IPS-11a (cell line): ENCODE measurements around the gene MROH2A.
"Not testable (repeated sequence)": the region's sequence is repeated elsewhere in the genome, so short reads cannot be mapped to it uniquely, and the experiment has no call there.

Experiments used
- H3K4me3 ChIP-seq: one replicate; pipeline ENCODE4 v1.5.1; 2013; ENCODE audit warnings: low read depth, low read length, control low read depth

Gene MROH2A

GRCh38 chr2:233778030-233778429, at the start of gene MROH2A:
TSS of gene MROH2A (plus strand) at chr2:233778330. CDS start at chr2:233779359, 1,029 bp downstream.
- H3K4me3 ChIP-seq: no peak within 1 kb of the TSS

- H3K4me3 ChIP-seq: no peak within 1 kb of the TSS
Observed at GRCh38 chr2:233728723-233729301, 49.3 kb upstream of the MROH2A start, which contains the start of gene UGT1A3. TSS of gene UGT1A3 (plus strand) at chr2:233729042. CDS start at chr2:233729127, 85 bp downstream.

- H3K4me3 ChIP-seq: not testable (repeated sequence)
Observed at GRCh38 chr2:233736868-233737653, 41.1 kb upstream of the MROH2A start.

- H3K4me3 ChIP-seq: no peak overlapping the region
Observed at GRCh38 chr2:233740870-233741269, 37.3 kb upstream of the MROH2A start.

GRCh38 chr2:233743464-233744259, 34.5 kb upstream of the MROH2A start:
- H3K4me3 ChIP-seq: no peak overlapping the region

GRCh38 chr2:233745073-233745755, 32.9 kb upstream of the MROH2A start:
- no peak overlapping the region for H3K4me3 ChIP-seq

DNA sequence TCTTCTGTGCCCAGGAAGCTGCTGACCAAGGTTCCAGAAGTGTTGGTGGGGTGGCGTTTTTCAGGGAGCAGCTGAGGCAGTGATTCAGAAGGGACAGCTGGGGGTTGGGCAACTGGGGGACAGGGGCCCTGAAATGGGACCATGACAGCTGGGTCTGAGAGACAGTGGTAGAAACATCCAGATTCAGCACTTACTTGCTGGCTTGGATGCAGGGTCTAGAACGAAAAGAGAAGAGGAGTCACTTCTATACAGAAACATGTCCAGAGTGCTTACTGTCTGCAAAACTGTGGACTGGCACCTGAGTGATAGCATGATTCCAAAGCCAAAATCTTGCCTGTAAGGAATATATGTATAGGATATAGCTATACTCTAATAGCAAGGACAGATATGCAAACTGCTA, 32.3 kb upstream of the MROH2A start:
- H3K4me3 ChIP-seq: not testable (repeated sequence)

DNA sequence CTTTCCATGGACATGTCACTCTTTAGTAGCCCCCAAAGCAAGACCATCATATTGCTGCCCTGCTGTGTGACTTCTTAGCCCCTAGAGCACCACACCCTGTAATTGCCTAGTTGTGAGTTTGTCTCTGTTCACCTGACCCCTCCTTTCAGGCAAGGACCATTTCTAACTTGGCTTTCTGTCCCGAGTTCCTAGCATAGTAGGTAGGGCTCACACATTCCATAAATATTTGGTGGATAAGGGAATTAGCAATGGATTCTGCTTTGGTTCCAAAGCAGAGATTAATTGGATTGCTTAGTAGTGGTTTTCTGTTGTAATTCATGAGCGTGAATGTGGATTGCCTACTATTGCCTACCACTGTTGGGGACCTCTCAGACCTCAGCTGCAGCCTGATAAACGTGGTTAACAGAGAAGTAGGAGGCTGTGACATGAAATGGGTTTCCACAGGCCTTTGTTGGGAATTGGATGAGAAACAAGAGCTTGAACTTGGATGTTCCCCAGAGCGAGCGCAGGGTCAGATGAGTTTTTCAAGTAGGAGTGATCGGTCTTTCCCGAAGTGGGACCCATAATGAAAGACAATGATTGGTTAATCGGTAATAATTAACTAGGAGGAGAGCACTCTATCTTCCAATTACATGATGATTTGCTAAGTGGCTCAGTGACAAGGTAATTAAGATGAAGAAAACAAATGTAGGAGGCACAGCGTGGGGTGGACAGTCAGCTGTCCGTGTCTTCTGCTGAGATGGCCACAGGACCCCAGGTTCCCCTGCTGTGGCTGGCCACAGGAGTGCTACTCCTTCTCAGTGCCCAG, 31.5 kb upstream of the MROH2A start:
- H3K4me3 ChIP-seq: no peak overlapping the region

DNA sequence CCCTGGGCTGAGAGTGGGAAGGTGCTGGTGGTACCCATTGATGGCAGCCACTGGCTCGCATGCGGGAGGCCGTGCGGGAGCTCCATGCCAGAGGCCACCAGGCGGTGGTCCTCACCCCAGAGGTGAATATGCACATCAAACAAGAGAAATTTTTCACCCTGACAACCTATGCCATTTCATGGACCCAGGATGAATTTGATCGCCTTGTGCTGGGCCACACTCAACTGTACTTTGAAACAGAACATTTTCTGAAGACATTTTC, 30.9 kb upstream of the MROH2A start:
- no peak overlapping the region for H3K4me3 ChIP-seq

DNA sequence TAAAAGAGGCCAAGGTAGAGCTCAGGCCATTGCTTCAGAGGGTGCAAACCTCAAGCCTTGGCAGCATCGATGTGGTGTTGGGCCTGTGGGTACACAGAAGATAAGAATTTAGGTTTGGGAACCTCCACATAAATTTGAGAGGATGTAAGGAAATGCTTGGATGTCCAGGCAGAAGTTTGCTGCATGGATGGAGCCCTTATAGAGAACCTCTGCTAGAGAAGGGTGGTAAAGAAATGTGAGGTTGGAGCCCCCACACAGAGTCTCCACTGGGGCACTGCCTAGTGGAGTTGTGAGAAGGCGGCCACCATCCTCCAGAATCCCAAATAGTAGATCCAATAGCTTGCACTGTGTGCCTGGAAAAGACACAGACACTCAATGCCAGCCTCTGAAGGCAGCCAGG, 27.4 kb upstream of the MROH2A start:
- not testable (repeated sequence) for H3K4me3 ChIP-seq

GRCh38 chr2:233751212-233752009, 26.7 kb upstream of the MROH2A start:
- not testable (repeated sequence) for H3K4me3 ChIP-seq

DNA sequence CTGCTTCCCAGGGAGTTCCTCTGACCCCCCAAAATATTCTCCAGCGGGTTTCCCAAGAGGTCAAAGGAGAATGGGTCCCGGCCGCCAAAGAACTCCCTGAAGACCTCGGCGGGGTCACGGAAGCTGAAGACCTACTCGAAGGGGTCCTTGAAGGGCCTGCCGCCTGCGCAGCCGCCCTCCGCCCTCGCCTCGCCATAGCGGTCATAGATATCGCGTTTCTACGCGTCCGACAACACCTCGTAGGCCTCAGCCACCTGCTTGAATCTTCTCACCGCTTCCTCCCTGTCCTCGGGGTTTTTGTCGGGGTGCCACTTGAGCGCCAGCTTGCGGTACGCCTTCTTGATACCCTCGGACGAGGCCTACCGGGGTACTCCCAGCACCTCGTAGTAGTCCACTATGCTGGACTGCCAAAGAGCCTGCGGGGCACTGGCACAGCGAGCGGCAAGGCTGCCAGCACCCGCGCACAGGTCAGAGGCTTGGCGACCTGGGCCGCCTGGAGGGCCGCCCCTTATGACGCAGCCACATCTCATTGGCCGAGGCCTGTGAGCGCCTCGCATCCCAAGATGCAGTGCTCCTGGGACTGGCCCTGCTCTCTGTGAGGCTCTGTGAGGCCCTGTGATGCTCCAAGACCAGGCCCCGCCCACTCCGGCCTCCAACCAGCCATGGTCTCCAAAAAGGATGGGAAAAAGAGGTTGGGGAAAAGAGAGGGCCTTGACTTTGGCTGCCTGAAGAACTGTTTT, 23.1 kb upstream of the MROH2A start:
- H3K4me3 ChIP-seq: no peak overlapping the region

- no peak overlapping the region for H3K4me3 ChIP-seq
Observed at GRCh38 chr2:233756429-233757081, 21.6 kb upstream of the MROH2A start.

DNA sequence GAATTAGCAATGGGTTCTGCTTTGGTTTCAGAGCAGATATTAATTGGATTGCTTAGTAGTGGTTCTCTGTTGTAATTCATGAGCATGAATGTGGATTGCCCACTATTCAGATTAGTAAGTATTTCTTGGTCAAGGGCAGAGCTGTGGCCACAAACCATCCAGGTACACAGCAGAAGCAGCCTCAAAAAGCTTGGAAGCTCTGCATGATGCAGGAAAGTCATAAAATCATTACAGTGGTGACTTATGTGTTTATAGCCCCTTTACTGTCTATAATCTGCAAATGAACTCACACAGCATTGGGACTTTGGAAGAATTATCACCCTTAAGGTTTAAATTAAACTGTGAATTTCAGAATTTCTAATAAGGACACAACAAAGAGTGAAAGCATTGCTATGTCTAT, 20.0 kb upstream of the MROH2A start:
- no peak overlapping the region for H3K4me3 ChIP-seq

GRCh38 chr2:233758849-233759248, 19.3 kb upstream of the MROH2A start:
- no peak overlapping the region for H3K4me3 ChIP-seq

DNA sequence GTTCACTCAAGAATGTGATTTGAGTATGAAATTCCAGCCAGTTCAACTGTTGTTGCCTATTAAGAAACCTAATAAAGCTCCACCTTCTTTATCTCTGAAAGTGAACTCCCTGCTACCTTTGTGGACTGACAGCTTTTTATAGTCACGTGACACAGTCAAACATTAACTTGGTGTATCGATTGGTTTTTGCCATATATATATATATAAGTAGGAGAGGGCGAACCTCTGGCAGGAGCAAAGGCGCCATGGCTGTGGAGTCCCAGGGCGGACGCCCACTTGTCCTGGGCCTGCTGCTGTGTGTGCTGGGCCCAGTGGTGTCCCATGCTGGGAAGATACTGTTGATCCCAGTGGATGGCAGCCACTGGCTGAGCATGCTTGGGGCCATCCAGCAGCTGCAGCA, 18.1 kb upstream of the MROH2A start, which contains the start of gene UGT1A1:
Gene UGT1A1, plus strand, starts transcription at position 228 of the 400 bp plus-strand sequence. Its CDS starts 18 bp downstream, at position 246.
- no peak within 1 kb of the TSS for H3K4me3 ChIP-seq

DNA sequence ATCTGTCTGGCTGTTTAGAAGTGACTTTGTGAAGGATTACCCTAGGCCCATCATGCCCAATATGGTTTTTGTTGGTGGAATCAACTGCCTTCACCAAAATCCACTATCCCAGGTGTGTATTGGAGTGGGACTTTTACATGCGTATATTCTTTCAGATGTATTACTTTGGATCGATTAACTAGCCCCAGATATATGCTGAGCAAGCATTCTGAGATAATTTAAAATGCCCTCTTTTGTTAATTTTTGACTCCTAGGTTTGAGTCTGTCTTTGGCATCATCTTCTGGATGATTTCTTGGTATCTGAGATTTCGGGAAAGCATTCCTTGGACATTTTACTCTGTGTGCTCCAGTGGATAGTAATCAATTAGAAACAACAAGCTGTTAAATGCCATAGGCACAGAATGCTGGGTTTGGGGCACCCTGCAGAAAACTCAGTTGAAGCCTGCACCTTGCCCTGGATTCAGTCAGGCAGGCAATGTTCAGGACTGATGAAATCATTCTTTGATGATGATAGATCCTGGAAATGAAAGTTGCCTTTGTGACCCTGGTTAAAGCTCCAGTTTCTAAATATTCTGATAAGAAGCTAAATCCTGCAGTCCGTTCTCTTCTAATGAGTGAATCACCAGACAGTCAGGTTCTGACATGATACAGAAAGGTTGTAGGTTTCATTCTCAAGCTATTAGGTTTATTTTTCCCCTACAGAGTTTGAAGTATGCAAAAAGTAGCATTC, 16.9 kb upstream of the MROH2A start:
- no peak overlapping the region for H3K4me3 ChIP-seq

DNA sequence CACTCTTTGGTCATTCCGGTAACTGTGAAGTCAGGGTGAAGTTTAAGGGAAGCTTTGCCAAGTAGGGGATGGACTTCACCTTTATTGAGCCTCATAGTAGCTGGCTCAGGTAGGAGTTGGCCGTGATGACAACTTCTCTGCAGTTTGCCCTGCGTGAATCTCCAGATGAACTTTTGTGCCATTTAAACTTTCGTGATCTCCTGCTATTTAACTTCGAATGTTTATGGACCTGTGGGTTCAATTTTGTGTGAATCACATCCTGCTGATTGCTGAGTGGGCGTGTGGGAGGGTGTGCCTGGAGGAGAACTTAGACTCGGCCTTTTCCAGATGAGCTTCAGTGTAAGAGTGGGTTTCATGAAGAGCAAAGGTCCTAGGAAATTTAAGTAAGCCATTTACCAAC, 13.9 kb upstream of the MROH2A start:
- H3K4me3 ChIP-seq: no peak overlapping the region
